GM21737 (cell line): ENCODE results near the gene PTGES2.
"Not testable (repeated sequence)": the region's sequence is repeated elsewhere in the genome, so short reads cannot be mapped to it uniquely, and the experiment has no call there.

ENCODE experiments used
- ATAC-seq: cut with Tn5 transposase; IDR thresholded peaks from one replicate; pipeline ENCODE4 v1.9.1; 2021; ENCODE audit warnings: mild to moderate bottlenecking, moderate library complexity; ENCODE audit not compliant: unreplicated experiment

The PTGES2 gene

GRCh38 chr9:128092199-128092977 lies 35.1 kb downstream of the PTGES2 start:
- ATAC-seq, result no peak

GRCh38 chr9:128091571-128091970 lies 36.0 kb downstream of the PTGES2 start:
- no peak for ATAC-seq

DNA sequence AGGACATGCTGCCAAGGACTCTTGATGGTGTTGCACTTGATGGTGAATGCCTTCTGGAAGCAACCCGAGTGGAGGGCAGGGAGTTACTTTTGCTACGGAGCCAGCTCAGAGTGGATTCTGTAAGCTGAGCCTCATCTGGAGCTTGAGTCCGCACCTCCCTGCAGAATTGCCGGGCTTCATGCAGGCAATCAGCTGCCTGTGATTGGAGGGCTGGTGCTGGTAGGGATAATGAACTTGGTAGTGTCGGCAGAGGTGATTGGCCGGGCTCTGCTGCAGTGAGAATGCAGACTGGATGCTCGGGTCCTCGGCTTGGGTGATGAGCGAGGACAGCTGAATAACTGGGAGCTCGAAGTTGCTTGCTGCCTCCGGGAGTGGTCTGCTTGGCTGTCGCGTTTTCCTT lies 36.4 kb downstream of the PTGES2 start:
- no peak for ATAC-seq

GRCh38 chr9:128089299-128089698 lies 38.2 kb downstream of the PTGES2 start:
- ATAC-seq, result no peak

DNA sequence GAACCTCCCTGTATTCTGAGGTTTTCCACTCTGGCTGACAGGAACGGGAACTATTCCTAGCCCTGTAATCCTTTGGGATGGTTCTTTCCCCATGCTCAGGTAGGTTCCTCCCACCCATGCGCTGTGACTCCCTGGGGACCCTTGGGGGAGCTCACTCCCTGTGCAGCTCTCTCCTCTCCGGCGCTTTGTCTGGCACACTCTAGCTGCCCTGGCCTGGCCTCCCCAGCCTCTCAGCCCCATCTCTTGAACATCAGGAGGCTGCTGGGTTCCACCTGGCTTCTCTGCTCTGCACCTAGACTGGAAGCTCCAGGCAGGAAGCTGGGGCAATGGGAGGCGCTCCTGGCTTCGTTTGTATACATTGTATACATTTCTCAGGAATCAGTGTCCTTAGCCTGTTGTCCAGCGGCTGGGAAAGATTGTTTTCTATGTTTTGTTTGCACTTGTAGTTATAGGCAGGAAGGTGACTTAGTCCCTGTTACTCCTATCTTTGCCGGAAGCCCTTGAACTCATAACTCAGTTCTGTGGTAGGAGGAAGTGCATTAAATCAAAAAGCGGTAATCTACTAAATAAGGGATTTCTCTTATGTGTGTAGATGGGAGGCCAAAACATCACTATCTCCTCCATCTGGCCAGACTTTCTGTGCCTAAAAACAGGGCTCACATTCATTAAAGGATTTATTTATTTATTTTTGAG lies 39.1 kb downstream of the PTGES2 start:
- no peak for ATAC-seq

DNA sequence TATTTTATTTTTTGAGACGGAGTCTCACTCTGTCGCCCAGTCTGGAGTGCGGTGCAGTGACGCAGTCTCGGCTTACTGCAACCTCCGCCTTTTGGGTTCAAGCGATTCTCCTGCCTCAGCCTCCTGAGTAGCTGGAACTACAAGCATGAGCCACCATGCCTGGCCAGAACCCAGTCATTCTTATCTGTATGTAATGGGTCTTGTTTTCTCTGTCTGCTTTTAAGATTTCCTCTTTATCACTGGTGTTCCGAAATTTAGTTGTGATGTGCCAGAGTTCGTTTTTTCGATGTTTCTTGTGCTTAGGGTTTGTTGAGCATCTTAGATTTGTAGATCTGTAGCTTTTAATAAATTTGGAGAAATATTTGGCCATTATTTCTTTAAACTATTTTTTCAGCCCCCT lies 40.3 kb downstream of the PTGES2 start:
- no peak for ATAC-seq

DNA sequence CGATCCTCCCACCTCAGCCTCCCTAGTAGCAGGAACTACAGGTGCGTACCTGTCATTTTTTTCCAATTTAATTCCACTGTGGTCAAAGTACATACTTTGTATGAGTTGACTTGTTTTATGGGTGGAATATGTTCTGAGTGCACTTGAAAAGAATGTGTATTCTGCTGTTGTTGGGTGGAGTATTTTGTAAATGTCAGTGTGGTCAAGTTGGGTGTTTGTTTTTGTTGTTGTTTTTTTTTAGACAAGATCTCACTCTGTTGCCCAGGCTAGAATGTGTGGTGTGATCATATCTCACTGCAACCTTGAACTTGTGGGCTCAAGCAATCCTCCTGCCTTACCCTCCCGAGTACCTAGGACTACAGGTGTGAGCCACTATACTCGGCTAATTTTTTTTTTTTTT lies 41.6 kb downstream of the PTGES2 start:
- ATAC-seq, result no peak

- no peak for ATAC-seq
These were observed 42.8 kb downstream of the PTGES2 start for GRCh38 chr9:128084746-128085145.

- ATAC-seq, result no peak
These were observed 45.4 kb downstream of the PTGES2 start for GRCh38 chr9:128082151-128082550.

DNA sequence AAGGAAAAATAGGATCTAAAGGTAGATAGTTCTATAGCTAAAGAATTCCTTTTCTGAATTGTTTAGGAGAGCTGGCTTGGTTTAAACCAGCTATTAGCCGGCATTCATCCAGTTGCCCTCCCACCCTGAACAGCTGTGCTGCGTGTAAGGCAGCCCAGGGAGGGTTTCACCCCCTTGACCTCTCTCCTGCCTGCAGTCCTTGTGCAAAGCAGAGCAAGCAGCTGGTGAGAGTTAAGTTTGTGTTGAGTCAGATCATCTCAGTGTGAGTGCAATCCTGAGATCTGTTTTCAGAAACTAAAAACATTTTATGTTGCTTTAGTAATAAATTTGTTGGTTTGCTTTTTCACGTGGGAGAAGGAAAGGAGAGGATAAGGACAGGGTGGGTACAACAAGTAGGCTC lies 46.5 kb downstream of the PTGES2 start:
- ATAC-seq, result no peak

GRCh38 chr9:128080206-128080605 lies 47.3 kb downstream of the PTGES2 start:
- no peak for ATAC-seq

DNA sequence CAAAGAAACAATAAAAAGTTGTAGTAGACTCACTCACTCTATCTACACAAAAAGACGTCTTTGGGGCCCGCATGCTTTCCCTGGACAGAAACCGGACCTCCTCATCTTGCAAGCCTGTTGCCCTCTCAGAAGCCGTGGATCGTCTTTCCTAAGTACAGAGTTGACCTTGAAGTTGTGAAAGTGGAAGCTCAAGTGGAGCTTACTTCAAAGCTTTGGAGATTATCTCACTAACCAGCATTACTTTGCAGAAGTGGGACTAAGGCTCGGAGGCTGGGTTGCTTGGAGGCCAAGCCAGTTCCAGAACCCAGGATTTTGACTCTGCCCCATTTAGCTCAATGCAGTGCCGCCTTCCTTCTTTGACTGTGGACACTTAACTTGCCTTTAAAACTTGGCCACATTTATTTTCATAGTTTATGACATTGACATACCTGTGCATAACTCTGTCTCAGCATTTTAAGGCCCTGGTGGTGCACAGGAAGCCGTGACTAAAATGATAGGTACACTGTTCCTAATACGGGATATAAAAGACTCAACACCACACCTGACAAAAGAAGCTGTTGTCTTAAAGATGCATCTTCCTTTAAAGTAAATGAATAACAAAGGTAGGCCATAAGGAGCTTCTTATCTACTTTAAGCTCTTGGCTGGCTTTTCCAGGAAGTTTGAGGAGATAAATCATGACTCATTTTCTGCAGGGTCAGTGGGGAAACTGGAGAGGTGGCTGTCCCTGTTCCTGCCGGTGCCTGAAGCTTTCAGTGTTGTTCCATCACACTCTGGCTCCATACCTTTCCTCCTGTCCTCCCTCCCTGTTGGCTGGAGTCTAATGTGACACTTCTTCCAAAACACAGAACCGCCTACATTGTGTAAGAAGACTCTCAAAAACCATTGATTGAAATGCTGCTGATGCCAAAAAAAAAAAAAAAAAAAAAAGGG lies 48.8 kb downstream of the PTGES2 start:
- no peak for ATAC-seq

DNA sequence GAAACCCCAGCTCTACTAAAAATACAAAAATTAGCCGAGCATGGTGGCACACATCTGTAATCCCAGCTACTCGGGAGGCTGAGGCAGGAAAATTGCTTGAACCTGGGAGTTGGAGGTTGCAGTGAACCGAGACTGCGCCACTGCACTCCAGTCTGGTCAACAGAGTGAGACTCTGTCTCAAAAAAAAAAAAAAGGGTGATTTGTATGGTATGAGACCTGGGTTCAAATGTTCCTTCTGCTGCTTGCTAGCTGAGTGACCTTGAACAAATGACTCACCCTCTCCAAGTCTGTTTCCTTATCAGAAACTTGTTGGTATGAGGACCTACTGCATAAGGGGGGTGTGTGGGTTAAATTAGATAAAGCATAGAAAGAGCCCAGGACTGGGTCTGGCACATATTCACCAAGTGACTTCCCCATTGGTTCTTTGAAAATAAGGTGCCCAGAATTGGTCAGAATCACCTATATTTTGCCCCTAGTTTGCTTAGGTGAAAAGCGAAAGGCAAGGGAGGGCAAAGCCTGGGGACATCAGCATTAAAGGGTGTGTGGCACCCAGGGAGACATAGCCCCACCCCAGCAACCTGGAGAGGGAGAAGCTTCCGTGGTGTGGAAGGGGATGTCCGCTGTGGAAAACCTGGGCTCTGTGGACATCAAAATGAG lies 49.6 kb downstream of the PTGES2 start:
- no peak for ATAC-seq

DNA sequence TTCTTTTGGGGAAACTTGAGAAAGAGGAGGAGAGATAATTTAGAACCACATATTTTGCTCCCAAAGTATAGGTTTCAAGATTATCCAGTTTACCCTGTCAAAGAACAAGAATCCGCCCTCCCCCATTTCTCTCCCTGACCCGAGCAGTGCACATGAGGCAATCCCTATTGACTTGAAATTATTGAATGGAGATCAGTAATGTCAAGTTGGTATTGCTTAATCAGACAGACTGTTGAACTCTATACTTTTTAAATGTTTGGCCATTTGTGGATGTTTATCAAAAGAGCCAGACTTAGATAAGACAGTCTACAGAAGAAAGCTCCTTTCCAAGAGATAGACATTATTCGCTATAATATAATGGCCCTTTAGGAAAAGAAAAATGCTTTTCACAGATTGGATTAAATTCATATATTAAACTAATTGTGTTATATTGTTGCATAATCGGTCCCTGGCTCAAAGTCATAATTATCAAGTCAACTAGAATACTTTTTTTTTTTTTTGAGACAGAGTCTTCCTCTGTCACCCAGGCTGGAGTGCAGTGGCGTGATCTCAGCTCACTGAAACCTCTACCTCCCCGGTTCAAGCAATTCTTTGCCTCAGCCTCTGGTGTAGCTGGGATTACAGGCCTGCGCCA lies 54.2 kb downstream of the PTGES2 start:
- no peak for ATAC-seq

DNA sequence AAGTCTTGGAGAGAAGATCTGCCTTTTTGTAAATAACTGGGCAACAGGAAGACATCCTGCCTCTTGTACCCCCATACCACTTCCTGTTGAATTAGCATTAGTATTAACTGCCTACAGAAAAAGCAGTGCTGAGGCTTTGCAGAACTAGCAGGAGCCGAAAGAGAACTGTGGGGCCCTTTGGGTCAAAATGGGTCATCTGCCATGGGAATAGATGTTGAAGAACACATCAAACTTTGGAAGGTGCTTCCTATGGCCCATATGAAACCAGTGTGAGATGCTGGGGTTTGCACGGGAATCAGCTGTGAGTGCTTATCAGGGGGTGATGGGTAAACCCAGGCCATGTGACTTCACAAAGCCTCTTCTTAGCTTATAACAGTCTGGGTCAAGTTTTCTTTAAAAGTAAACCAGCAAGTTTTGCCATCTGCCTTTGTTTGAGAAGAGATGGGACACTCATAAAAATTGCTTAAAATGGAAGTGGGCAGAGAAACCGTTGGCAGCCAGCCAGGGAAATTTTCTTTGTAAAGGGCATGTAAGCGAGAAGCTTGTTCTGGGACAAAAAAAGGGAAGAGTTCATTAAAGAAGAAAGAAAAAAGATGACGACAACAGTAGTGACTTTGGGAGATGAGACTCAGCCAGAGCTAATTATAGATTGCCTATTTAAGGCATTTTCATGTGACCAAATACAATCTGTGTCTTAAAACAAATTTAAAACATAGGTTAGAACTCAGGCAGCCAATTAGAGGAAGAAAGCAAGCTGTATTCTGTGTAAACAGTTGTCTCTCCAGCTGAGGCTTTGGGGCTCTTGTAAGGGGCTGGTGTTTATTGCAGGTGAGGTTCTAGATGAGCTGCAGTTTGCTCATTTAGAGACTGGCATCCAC lies 55.1 kb downstream of the PTGES2 start:
- ATAC-seq, result no peak

- not testable (repeated sequence) for ATAC-seq
These were observed 56.1 kb downstream of the PTGES2 start for GRCh38 chr9:128071475-128071874.

DNA sequence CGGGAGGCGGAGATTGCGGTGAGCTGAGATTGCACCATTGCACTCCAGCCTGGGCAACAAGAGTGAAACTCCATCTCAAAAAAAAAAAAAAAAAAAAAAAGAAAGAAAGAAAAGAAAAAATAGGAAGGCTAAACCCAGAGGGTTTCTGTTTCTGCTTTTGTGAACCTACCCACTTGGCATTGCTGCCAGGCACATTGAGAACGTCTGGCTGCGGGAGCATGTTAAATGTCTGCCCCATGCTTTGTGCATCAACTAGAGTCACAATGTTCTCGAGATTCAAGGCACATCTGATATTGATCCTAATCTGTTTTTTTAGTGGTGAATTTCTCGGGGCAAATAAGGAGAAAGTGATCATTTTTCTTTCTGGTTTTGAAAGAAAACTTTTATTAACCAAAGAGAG lies 56.7 kb downstream of the PTGES2 start:
- no peak for ATAC-seq
